GM12875 (cell line): ENCODE measurements around the gene GBE1.

Source experiments
- H3K4me3 ChIP-seq: one replicate; pipeline ENCODE4 v1.5.1; 2011; ENCODE audit warnings: low read depth, low read length, control low read depth
- TF ChIP-seq, protein P1 (sequence below): IDR thresholded peaks from 2 replicates; pipeline ENCODE4 v1.5.1; 2011; ENCODE audit warnings: low read depth, mild to moderate bottlenecking, control low read depth, inconsistent platforms, low read length, moderate library complexity, borderline replicate concordance; ENCODE audit not compliant: insufficient read depth

The GBE1 gene

DNA sequence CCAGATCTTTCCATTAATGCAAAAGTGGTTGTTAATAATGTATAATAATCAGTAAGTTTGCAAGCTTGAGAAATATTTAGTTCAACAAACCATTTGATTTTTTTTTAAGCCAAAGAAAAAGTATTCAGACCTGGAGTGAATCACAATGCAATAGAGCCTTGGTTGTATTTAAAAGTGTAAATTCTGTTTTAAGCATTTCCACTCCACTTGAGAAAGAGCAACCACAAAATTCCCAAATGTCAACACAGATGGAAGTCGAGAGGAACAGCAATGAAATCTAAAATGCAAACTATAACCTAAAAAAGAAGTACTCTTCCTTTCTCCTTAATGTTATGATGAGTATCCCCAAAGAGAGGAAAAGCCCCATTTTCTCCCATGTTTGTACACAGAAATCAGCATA lies 20.2 kb downstream of the GBE1 start:
- H3K4me3 ChIP-seq, result no peak overlapping the region
- TF ChIP-seq, protein P1, sequence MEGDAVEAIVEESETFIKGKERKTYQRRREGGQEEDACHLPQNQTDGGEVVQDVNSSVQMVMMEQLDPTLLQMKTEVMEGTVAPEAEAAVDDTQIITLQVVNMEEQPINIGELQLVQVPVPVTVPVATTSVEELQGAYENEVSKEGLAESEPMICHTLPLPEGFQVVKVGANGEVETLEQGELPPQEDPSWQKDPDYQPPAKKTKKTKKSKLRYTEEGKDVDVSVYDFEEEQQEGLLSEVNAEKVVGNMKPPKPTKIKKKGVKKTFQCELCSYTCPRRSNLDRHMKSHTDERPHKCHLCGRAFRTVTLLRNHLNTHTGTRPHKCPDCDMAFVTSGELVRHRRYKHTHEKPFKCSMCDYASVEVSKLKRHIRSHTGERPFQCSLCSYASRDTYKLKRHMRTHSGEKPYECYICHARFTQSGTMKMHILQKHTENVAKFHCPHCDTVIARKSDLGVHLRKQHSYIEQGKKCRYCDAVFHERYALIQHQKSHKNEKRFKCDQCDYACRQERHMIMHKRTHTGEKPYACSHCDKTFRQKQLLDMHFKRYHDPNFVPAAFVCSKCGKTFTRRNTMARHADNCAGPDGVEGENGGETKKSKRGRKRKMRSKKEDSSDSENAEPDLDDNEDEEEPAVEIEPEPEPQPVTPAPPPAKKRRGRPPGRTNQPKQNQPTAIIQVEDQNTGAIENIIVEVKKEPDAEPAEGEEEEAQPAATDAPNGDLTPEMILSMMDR, result no peak

GRCh38 chr3:81740731-81741130 lies 20.7 kb downstream of the GBE1 start:
- H3K4me3 ChIP-seq, result no peak overlapping the region
- TF ChIP-seq, protein P1, result no peak

GRCh38 chr3:81735334-81735733 lies 26.1 kb downstream of the GBE1 start:
- TF ChIP-seq, protein P1, result no peak

DNA sequence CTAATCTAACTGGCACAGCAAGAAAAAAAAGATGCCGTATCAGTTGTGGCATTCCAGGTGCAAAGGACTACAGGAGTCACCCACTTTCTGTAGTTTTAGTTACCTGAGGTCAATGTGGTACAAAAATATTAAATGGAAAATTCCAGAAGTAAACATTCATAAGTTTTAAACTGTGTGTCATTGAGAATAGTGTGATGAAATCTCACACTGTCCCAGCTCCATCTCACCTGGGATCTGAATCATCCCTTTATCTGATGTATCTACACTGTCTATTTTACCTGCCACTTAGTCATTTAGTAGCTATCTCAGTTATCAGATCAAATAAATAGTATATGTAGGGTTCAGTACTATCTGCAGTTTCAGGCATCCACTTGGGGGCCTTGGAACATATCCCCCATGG lies 26.7 kb downstream of the GBE1 start:
- TF ChIP-seq, protein P1, result no peak
- H3K4me3 ChIP-seq, result no peak overlapping the region

More at GRCh38 chr3:81735334-81735733, 26.1 kb downstream of the GBE1 start:
- no peak overlapping the region for H3K4me3 ChIP-seq

GRCh38 chr3:81732642-81733041 lies 28.8 kb downstream of the GBE1 start:
- no peak overlapping the region for H3K4me3 ChIP-seq
- TF ChIP-seq, protein P1, result no peak

- TF ChIP-seq, protein P1, result no peak
- H3K4me3 ChIP-seq, result no peak overlapping the region
Observed at GRCh38 chr3:81728766-81729544, 32.5 kb downstream of the GBE1 start.

DNA sequence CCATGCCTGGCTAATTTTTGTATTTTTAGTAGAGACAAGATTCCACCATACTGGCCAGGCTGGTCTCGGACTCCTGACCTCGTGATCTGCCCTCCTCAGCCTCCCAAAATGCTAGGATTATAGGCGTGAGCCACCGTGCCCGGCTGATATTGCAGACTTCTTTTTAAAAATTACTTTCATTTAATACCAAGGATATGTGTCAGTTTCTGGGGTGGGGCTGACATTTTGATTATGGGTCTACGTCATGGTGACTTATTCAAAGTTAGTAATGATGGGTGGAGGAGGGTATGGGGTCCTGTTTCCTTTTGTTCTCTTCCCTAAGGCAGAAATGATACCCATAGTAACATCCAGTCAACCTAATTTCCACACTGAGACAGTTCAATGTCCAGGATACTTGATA lies 34.7 kb downstream of the GBE1 start:
- TF ChIP-seq, protein P1, result no peak
- H3K4me3 ChIP-seq, result no peak overlapping the region
